Cardiac muscle cell (in vitro differentiated cells and primary cell): Measurements from ENCODE around the gene PRKAG2. TPM values are rescaled to one million over a fixed set of nuclear protein-coding genes. Genes with fewer than 3 reads are reported as not detected.

Experiments used
- DNase-seq, 2 donors: peaks; one replicate each; pipeline versions ENCODE4 v3.0.0 to v3.0.0-alpha.2; 2010 to 2017; ENCODE audit warnings: low read depth in 1 of 2, low spot score in 1 of 2
- H3K27ac ChIP-seq: fragments of 200-600 bp; sonication (generic); 2 replicates; pipeline ENCODE4 v1.5.1; 2016
- H3K27me3 ChIP-seq: fragments of 200-600 bp; sonication (generic); 2 replicates; pipeline ENCODE4 v1.6.0; 2016; ENCODE audit warnings: control low read depth
- H3K36me3 ChIP-seq: fragments of 200-600 bp; sonication (generic); 2 replicates; pipeline ENCODE4 v1.5.1; 2016; ENCODE audit warnings: control low read depth
- H3K4me1 ChIP-seq: fragments of 200-600 bp; sonication (generic); 2 replicates; pipeline ENCODE4 v1.8.1; 2017; ENCODE audit warnings: low read depth, mild to moderate bottlenecking, mixed run types
- H3K4me3 ChIP-seq: fragments of 200-600 bp; sonication (generic); 2 replicates; pipeline ENCODE4 v1.5.1; 2016; ENCODE audit warnings: mild to moderate bottlenecking
- H3K9me3 ChIP-seq: fragments of 200-600 bp; sonication (generic); 2 replicates; pipeline ENCODE4 v1.5.1; 2017; ENCODE audit warnings: low read depth, mild to moderate bottlenecking, control low read depth
- CTCF ChIP-seq: IDR thresholded peaks from 2 replicates; pipeline ENCODE4 v1.5.1; 2012; ENCODE audit warnings: low read depth, mild to moderate bottlenecking, low read length
- polyA plus RNA-seq: library from polyadenylated mRNA; unstranded; fragments of >200 nt; fragmentation: Nextera tagmentation; extraction: Ambion mirVana; gene quantifications from 2 replicates; pipeline ENCODE4 v1.2.1, GENCODE V29; 2016
- total RNA-seq: library from RNA; depleted of rRNA; stranded (reverse); fragments of >200 nt; gene quantifications from 2 replicates; pipeline ENCODE4 v1.2.3, GENCODE V29; 2016

Gene PRKAG2
- total and polyA plus RNA-seq, 2 experiments from 2014 or later, result 43.4 to 85.3 TPM

DNA sequence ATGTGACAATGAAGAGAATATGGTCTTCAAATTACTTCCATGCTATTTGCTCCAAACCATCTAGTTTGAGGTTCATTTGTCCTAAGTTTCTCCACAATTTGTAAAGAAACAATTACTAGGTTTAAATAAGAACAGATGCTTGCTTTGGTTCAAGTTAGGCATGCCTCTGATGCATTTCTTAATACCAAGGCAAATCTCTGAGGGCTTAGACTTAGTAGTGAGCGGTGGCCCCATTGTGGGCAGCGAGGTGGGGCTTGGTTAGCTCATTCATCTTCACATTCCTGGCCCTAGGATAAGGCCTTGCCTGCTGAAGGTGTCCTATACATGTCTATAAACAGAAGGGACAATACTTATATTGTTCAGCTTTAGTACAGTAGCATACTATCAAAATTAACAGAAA, 304.8 kb downstream of the PRKAG2 start:
- peaks cover 47% of the 10 kb centered on the region for H3K36me3 ChIP-seq
- no peak for TF ChIP-seq CTCF

GRCh38 chr7:151571471-151571870, 305.4 kb downstream of the PRKAG2 start:
- Histone ChIP-seq H3K27ac (no peak overlapping the region), H3K36me3 (peaks cover 51% of the 10 kb centered on the region), H3K9me3 (no peaks in the 10 kb centered on the region), H3K27me3 (no peaks in the 10 kb centered on the region), H3K4me1 (no peaks in the 10 kb centered on the region), H3K4me3 (no peak overlapping the region)
- DNase-seq, result no peak
- no peak for TF ChIP-seq CTCF

More for the DNA sequence above, 304.8 kb downstream of the PRKAG2 start:
- no peak for DNase-seq
- H3K27me3 ChIP-seq, result no peaks in the 10 kb centered on the region
- no peak overlapping the region for H3K27ac ChIP-seq
- H3K4me1 ChIP-seq, result no peaks in the 10 kb centered on the region
- no peak overlapping the region for H3K4me3 ChIP-seq
- no peaks in the 10 kb centered on the region for H3K9me3 ChIP-seq

DNA sequence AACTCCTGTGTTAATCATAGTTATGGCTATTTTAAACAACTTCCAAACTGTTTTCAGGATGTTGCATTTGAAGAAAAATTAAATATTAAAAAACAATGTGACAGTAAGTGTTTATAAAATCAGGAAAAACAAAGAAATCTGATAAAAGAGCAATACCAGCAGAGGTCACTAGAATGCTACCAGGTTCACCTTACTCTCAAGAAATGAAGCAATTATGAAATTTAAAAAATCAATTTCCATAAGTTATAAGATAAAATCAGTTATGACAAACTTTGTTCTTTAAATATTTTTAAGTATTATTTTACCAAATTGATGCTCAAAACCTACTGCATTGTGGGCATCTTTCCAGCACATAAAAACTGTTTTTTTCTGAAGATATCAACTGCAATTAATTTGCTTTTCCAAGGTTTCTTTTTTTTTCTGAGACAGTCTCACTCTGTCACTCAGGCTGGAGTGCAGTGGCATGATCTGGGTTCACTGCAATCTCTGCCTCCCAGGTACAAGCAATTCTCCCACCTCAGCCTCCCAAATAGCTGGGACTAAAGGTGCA, 306.5 kb downstream of the PRKAG2 start:
- no peak overlapping the region for H3K4me3 ChIP-seq
- H3K9me3 ChIP-seq, result no peaks in the 10 kb centered on the region
- DNase-seq, result peak in 1 of 2 donors; percentile 47
- no peaks in the 10 kb centered on the region for H3K27me3 ChIP-seq
- peaks cover 61% of the 10 kb centered on the region for H3K36me3 ChIP-seq
- H3K4me1 ChIP-seq, result no peaks in the 10 kb centered on the region
- peak; percentile 48 for TF ChIP-seq CTCF
- H3K27ac ChIP-seq, result no peak overlapping the region

DNA sequence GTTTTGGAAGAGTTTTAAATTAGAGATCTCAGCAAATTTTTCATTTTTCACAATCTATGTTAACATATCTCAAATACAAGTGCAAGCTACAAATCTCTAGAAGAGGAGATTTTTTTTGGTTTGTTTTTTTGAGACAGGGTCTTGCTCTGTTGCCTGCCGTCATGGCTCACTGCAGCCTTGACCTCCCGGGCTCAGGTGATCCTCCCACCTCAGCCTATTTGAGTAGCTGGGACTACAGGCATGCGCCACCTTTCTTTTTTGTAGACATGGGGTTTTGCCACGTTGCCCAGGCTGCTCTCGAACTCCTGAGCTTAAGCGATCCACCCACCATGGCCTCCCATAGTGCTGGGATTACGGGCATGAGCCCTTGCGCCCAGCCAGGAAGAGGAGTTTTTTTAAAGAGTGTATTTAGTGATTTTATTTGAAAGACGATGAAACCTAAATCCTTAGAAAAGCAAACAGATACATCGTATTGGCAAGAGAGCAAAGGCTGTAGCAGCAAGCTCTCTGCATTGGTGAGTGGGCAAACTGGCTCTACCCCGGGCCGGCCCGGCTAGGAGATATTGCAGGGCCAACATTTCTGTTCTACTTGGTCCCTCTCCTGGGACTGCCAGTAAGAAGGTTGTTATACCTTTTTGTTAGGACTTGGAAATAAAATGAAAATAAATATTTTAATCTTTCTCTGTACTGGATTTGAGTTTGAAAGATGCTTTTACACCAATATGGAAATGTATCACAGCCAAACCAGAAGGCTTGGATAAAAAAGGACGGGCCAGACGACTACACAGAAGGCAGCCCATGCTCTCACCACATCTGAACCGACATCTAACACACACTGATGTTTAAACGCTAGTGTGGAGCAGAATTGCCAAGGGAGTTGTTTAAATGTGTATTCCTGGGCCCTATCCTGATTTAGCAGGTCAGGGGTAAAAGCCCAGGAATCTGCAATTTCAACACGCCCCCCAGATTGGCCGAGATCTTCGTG, 307.7 kb downstream of the PRKAG2 start:
- no peak for TF ChIP-seq CTCF
- no peak for DNase-seq

DNA sequence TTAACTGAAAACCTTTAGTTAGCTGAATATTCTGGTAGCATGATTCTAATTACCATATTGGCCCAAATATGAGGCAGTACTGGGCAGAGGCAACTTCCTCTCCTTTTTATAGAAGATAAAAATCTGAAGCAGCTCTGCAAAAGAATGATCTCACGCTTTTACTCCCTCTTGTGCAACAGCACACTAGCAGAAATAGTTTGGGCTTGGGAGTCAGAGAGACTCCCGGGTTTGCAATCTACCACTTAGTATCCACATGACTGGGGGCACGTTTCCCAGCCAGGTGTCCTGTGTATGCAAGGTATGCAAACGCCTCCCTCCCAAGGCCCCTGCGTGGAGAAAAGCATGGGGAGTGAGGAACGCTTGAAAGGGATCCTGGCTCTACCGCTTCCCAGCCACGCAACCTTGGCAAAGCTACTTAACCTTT, 310.0 kb downstream of the PRKAG2 start:
- peak overlapping the region; percentile 18 for H3K27ac ChIP-seq
- H3K27me3 ChIP-seq, result no peaks in the 10 kb centered on the region
- no peaks in the 10 kb centered on the region for H3K9me3 ChIP-seq
- no peak overlapping the region for H3K4me3 ChIP-seq
- no peaks in the 10 kb centered on the region for H3K4me1 ChIP-seq
- peak in 1 of 2 donors; percentile 78 for DNase-seq
- H3K36me3 ChIP-seq, result peaks cover 75% of the 10 kb centered on the region
- no peak for TF ChIP-seq CTCF

More for the DNA sequence above, 307.7 kb downstream of the PRKAG2 start:
- Histone ChIP-seq H3K36me3 (peaks cover 70% of the 10 kb centered on the region), H3K27me3 (no peaks in the 10 kb centered on the region), H3K27ac (peak overlapping the region; percentile 7), H3K4me1 (no peaks in the 10 kb centered on the region), H3K4me3 (no peak overlapping the region), H3K9me3 (no peaks in the 10 kb centered on the region)
